NCI-H2171 treated with DMSO at 0.1 percent for 48 hours (cell line): ENCODE data around the gene SPEG.
A peak's percentile ranks its signal among the peaks of the same experiment; 100 is the strongest.
"Not testable (repeated sequence)": the region's sequence is repeated elsewhere in the genome, so short reads cannot be mapped to it uniquely, and the experiment has no call there.

Source experiments
- DNase-seq: peaks from one replicate; lab custom pipeline; 2025; lab: John Stamatoyannopoulos, UW

Gene SPEG

DNA sequence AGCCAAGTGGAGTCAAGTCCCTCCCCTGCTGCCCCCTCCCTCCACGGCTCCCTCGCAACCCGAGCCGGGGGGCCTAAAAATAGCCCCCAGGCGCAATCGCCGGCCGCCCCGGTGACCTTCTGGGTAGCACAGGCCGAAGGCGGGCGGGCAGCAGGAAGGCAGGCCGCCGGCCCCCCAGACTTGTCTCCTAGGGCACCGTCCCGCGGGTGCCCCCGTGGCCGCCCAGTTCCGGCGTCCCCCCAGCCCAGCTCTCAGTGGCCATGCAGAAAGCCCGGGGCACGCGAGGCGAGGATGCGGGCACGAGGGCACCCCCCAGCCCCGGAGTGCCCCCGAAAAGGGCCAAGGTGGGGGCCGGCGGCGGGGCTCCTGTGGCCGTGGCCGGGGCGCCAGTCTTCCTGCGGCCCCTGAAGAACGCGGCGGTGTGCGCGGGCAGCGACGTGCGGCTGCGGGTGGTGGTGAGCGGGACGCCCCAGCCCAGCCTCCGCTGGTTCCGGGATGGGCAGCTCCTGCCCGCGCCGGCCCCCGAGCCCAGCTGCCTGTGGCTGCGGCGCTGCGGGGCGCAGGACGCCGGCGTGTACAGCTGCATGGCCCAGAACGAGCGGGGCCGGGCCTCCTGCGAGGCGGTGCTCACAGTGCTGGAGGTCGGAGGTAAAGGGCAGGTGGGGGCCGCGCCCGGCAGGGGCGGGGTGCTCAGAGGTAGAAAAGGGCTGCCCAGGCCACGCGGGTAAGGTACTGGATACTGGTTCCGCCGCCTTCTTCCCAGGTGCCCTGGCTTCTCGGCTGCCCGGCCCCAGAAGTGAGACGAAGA lies at the start of gene SPEG:
SPEG (plus strand) TSS at position 126 of the 808 bp plus-strand sequence; CDS start at position 261, 135 bp downstream.
- DNase-seq: no peak

DNA sequence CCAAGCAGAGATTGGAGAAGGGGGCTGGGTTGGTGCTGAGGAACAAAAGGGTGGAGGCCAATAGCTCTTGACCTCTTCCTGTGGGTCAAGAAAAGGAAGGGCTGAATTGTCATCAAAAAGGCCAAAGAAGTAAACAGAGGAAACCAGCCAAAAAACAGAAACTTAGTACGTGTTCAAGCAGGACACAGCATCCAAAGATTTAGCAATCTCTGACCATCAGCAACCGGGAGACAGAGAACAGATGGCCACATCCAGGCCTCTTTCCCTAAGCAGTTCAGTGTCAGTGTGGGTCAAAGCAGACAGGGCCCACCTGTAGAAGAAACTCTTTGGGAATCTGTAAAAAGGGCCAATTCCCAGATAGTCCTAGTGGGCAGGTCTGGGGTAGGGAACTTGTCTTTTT lies 49.8 kb upstream of the SPEG start:
- DNase-seq: no peak

GRCh38 chr2:219385958-219386520 lies 48.6 kb upstream of the SPEG start:
- no peak for DNase-seq

DNA sequence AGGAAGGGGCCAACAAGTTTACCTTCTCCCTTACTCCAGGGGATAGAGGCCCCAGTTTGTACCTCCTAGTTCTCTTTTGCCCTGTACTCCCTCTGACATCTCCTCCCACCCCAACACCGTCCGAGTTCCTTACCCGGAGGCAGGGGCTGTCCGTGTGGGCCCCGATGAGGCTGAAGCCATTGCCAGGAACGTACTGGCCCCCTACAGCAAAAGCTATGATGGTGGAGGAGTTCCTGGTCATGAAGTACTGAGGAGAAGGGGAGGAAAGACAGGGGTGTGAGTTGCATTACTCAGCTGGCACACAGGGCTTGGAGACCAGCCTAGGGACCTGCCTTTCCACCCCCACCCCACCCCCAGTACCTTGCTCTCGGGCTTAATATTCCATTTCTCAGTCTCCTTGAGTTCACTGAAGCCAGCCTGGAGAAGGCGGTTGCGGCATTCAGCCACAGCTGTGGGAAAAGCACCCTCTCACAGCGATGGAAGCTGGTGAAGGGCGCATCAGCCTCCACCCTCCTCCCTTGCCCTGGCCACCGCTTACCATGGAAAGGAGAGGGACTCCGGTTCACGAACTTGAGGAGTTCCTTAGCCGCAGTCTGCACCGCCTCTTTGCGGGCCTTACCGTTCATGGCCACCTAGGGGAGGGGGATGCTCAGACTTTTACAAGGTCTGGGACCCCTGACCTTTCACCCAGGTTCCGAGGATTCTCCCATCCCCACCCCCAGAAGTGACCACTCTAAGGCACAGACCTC lies 47.9 kb upstream of the SPEG start:
- DNase-seq: no peak

GRCh38 chr2:219387306-219388120 lies 47.1 kb upstream of the SPEG start, which contains the start of gene DNPEP:
TSS of gene DNPEP (minus strand) at chr2:219387912. CDS start at chr2:219387794, 118 bp downstream.
- DNase-seq: peak; percentile 49

DNA sequence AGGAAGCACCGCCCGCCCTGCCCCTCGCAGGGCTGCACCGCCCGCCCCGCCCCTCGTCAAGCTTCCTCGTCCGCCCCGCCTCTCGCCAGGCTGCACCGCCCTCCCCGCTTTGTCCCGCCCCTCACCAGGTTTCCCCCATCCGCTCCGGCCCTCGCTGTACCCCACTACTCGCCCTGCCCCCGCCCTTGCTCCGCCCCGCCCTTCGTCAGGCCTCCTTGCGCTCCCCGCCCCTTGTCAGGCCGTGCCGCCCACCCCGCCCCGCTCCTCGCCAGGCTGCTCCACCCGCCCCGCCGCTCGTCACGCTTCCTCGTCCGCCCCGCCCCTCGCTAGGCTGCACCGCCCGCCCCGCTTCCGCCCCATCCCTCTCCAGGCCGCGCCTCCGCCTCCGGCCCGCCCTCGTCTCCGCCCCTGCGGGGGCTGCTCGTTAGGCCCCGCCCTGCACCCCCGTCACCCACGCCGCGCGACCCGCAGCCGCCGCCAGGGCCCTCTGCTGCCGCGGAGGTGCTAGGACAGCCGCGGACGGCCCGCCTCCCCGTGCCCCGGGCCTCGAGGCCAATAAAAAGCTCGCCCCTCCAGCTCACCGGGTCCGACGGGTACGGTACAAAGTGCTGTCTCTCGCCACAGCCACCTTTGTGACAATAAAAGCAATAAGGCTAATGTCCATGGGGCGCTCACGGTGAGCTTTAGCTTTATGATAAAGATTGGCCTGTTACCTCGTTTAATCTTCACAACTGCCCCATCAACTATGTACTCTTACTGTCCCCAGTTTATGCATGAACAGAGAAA lies 46.3 kb upstream of the SPEG start:
- DNase-seq: peak; percentile 95

DNA sequence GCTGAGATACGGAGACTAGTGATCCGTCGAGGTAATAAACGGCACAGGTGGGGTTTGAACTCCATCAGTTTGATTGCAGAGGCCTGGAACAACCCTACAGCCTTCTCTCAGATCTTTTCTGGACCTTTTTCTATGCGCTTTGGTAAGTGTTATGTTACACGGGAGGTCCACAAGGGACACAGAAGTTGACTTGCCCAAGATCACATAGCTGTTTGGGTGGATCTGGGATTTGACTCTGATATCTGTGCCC lies 45.8 kb upstream of the SPEG start:
- no peak for DNase-seq

GRCh38 chr2:219392754-219393153 lies 41.9 kb upstream of the SPEG start:
- no peak for DNase-seq

DNA sequence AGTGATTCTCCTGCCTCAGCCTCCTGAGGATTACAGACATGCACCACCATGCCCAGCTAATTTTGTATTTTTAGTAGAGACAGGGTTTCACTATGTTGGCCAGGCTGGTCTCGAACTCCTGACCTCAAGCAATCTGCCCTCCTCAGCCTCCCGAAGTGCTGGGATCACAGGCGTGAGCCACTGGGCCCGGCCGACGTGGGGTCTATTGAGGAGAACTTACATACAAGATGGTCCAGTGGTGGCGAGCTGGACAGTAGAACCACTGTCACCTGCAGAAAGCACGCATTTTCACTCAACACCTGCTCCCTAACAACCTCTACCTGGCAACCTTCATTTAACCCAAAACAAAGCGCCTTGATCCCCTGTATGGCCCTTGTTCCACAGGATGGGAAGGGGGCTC lies 39.6 kb upstream of the SPEG start:
- not testable (repeated sequence) for DNase-seq

- DNase-seq: no peak
These were observed 39.0 kb upstream of the SPEG start for GRCh38 chr2:219395609-219396008.

- no peak for DNase-seq
These were observed 37.7 kb upstream of the SPEG start for GRCh38 chr2:219396863-219397457.

DNA sequence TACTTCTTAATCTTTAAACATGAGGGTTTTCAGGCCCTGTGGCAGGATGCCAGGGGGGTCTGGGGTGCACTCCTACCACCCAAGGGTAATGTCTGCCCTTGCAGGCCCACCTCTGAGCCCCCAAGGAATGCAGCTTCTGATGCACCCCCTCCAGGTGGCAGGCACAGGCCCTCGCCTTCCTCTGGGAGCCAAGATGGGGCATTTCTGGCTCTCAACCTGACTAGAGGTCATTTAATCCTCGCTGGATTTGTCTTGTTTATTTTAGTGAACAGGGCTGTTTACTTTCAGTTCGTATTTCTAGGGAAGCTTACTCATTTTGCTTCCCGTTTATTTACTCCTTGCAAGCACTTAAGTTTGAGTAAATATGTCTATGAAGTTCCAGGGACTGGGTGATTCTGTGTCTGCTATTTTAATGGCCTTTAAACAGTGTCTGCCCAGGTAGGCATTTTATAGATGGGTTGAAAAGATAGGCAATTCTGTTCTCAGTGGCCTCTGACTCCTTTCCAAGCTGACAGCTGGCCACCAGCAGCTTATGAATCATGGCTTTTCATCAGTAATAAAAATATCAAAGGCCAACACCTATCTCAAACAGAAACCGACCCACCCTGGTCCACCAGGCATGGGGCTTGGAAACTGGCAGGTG lies 35.8 kb upstream of the SPEG start:
- DNase-seq: no peak

GRCh38 chr2:219399716-219400478 lies 34.7 kb upstream of the SPEG start:
- DNase-seq: no peak

DNA sequence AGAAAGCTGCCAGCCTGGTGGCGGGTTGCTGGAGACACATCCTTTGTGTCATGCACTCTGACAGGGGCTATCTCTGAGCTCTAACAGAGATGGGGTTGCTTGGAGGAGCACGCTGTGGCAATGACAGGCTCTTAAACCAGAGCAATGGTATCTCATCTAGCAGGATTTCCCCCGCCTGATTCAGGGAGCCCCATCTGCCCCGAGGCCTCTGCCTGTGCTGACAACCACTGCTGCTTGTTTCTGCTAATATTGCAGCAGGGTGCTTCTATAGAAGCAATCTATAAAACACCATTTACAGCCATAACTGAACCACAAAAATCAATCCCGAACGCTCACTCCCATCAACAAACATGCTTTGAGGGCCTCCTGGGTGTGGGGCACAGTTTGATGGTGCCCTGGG lies 34.1 kb upstream of the SPEG start:
- DNase-seq: no peak

GRCh38 chr2:219401606-219402005 lies 33.0 kb upstream of the SPEG start:
- no peak for DNase-seq

DNA sequence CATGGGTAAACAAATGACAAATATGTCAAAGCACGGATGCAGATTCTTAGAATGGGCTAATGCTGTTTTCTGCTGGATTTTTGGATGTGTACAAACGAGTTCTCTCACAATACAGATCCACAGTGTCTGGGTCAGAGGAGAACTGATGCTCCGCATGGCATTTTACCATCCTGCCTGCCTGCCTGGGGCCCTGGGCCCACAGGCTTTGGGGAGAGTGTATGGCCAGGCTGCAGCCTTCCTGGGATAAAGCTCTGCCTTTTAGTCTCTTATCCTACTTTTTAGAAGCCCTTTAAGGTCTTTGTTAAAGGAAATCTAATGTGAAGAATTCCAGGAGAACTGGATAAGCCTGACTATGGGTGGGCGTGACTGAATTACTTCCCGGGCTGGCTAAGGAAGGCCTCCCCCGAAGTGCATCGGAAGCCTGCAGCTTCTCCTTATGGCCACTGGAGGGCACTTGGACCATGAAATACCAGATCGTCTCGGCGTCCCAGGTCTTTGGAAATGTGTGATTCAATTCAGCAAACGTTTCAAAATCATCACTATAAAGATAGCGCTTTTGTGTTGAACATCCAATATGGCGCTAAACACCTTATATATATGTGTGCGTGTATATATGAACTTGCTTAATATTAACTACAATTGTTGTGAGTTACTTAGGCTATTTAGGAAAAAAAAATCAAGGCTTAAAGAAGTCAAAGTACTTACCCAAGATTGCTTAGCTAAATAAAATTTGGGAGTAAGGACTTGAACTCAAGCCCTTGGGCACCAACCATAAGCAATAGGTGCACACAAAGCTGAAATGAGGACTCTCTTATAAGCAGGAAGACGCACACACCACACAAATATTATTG lies 31.8 kb upstream of the SPEG start:
- peak; percentile 83 for DNase-seq

DNA sequence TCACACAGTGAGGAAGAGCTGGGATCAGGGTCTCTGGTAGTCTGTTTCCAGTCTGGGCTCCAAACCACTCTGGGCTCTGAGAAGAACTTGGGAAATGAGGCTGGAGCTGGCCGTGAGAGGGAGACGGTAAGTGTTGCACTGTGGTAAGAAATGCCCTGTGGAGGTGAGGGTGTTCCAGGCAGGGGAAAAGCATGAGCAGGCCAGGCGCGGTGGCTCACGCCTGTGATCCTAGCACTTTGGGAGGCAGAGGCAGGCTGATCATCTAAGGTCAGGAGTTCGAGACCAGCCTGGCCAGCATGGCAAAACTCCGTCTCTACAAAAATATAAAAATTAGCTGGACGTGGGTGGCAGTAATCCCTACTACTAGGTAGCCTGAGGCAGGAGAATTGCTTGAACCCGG lies 30.8 kb upstream of the SPEG start:
- DNase-seq: no peak

- no peak for DNase-seq
These were observed 30.2 kb upstream of the SPEG start for GRCh38 chr2:219404291-219404910.
